HFF-Myc (cell line): ENCODE results near the gene HDAC7.

Source experiments
- DNase-seq: peaks from one replicate; pipeline ENCODE4 v3.0.0-alpha.2; 2011; ENCODE audit warnings: low read depth; ENCODE audit errors: extremely low read depth
- H3K4me3 ChIP-seq: replicated peaks from 2 replicates; pipeline ENCODE4 v1.5.1; 2011; ENCODE audit warnings: low read depth, mild to moderate bottlenecking, control low read depth, low read length
- TF ChIP-seq, protein P1 (sequence below): IDR thresholded peaks from 2 replicates; pipeline ENCODE4 v1.5.1; 2012; ENCODE audit warnings: mild to moderate bottlenecking, low read depth, low read length, control low read depth; ENCODE audit errors: missing control alignments

The HDAC7 gene

GRCh38 chr12:47775100-47775911 is 44.4 kb downstream of the HDAC7 start:
- no peak overlapping the region for H3K4me3 ChIP-seq
- TF ChIP-seq, protein P1, sequence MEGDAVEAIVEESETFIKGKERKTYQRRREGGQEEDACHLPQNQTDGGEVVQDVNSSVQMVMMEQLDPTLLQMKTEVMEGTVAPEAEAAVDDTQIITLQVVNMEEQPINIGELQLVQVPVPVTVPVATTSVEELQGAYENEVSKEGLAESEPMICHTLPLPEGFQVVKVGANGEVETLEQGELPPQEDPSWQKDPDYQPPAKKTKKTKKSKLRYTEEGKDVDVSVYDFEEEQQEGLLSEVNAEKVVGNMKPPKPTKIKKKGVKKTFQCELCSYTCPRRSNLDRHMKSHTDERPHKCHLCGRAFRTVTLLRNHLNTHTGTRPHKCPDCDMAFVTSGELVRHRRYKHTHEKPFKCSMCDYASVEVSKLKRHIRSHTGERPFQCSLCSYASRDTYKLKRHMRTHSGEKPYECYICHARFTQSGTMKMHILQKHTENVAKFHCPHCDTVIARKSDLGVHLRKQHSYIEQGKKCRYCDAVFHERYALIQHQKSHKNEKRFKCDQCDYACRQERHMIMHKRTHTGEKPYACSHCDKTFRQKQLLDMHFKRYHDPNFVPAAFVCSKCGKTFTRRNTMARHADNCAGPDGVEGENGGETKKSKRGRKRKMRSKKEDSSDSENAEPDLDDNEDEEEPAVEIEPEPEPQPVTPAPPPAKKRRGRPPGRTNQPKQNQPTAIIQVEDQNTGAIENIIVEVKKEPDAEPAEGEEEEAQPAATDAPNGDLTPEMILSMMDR = no peak
- DNase-seq = no peak

DNA sequence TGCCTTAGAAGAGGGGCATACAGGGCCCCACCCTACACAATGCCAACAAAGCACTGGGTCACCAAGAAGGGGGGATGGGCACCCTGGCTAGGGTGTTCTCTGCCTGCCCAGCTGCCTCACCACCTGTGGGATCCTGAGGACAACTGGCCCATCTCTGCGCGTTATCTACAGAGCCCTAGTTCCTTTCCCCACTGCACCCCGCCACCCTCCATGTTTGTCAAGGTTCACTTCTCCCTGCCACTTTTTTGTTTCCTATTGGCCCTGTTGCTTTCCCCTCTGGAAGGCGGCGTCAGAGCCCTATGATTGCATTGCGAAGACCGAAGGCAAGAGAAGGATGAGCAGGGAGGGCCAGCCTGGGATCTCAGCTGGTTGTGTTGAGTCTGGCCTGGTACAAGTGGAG is 45.0 kb downstream of the HDAC7 start:
- DNase-seq = no peak
- H3K4me3 ChIP-seq = no peak overlapping the region
- TF ChIP-seq, protein P1 = no peak

DNA sequence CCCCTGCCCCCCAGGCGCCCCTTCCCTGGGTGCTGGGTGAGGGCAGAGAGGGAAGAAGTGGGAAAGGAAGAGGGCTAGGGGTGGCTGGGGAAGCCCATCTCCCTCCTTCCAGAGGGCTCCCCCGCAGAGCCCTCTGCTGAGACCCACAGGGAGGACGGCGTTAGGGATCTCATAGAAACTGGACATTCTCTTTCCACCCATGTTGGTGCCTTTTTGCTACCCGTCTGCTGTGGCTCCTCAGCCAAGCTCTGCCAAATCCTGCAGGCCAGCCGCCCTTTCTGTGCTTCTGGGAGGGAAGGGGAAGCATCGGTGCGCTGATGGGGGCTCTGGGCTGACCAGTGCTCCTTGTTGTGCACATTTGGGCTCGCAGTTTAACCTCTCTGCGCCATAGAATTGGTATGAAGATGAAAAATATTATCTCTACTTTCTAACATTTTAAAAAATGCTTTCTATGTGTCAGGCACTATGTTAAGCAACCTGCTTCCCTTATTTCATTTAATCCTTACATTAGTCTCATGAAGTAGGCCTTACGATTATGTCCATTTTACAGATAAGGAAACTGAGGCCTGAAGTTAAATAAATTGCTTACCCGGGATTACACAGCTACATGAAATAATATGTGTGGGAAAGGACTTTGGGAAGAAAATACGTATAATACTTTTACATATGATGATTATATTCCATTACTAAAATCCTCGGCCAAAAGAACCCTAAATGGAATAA is 45.7 kb downstream of the HDAC7 start:
- no peak for DNase-seq
- TF ChIP-seq, protein P1 = no peak
- peak overlapping the region; percentile 57 for H3K4me3 ChIP-seq

DNA sequence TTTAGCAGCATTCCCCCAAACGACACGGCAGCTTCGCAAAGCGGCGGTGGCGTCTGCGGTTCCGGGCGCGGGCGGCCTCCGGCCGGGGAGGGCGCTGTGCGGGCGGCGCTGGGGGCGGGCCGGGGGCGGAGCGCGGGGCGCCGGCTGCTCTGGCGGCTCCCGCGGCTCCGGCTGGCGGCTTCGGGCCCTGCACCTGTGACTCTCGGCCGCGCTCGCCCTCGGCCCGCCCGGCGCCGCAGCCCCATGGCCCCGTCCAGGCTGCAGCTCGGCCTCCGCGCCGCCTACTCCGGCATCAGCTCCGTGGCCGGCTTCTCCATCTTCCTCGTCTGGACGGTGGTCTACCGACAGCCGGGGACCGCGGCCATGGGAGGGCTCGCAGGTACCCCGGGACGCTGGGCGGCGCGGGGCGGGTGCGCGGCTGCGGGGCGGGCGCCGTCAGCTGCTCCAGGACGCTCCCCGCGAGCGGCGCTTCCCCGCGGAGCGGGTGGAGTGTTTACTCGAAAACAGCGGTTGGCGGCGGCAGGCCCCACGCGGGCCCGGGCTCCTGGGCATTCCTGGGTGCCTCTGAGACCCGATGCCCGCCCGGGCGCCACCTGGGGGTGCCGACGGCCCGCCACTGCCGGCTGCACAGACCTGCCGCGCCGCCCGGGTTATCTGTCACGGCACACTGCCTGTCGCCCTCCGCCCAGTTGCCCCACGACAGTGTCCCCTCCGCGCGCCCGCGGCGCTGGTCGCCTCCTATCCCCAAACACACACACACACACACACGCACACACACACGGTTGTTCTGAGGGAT is 46.4 kb downstream of the HDAC7 start, which contains the start of gene SLC48A1:
Gene SLC48A1 (plus strand): TSS at position 177 of the 796 bp plus-strand sequence. CDS start 67 bp downstream, at position 244.
- DNase-seq = no peak
- peak within 1 kb of the TSS; percentile 57 for H3K4me3 ChIP-seq
- TF ChIP-seq, protein P1 = peak; percentile 21

DNA sequence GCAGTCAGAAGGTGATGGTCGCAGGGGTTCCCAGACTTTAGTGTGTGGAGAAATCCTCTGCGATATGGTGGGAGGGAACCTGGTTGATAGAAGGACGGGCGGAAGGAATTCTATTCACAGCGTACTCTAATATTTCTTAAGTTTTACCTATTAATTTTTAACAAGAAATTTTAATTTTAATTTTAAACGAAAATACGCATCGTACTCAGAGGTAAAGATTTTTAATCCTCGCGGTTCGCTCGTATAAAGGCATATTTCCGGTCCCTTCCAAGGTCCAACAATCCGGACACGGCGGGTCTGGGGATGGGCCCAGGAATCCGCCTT is 47.0 kb downstream of the HDAC7 start:
- peak overlapping the region; percentile 57 for H3K4me3 ChIP-seq
- TF ChIP-seq, protein P1 = no peak
- DNase-seq = no peak

DNA sequence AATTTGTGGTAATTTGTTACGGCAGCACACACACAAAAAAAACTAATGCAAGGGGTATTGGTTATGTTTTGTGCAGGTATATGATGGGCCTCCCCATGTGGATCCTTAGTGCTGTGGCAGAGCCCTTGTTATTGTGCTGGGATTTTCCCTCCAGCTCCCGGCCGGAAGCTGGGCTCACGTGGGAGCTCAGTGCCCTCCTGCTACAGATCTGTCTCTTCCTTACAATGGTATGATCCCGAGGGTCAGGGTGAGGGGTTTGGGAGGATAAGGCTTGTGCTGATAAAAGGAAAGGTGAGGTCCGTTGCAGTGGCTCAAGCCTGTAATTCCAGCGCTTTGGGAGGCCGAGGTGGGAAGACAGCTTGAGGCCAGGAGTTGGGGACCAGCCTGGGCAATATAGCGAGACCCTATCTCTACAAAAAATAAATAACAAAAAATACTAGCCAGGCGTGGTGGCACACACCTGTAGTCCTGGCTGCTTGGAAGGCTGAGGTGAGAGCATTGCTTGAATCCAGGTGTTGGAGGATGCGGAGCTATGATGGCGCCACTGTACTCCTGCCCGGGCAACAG is 47.5 kb downstream of the HDAC7 start:
- TF ChIP-seq, protein P1 = no peak
- peak overlapping the region; percentile 57; the same call in 1 of the 2 replicates for H3K4me3 ChIP-seq
- no peak for DNase-seq
